B cell (primary cell): ENCODE results near the gene AZI2. TPM values are rescaled to one million over a fixed set of nuclear protein-coding genes. Genes with fewer than 3 reads are reported as not detected.

Source experiments
- ATAC-seq: fragments of 200-7000 bp; cut with Tn5 transposase; one replicate; pipeline ENCODE4 v1.10.0; 2021; ENCODE audit warnings: low read depth, mild to moderate bottlenecking, moderate number of reproducible peaks, moderate library complexity
- CTCF ChIA-PET: fragments of 350-600 bp; sonication (Branson Sonifier 250); formaldehyde crosslinking; loops from one replicate; lab custom pipeline; 2021; ENCODE audit warnings: antibody characterized with exemption, inconsistent platforms; lab: Charles Lee
- POLR2A ChIA-PET: fragments of 350-600 bp; sonication (Branson Sonifier 250); formaldehyde crosslinking; loops from one replicate; lab custom pipeline; 2021; ENCODE audit warnings: antibody characterized with exemption; lab: Charles Lee
- DNase-seq: peaks from one replicate; pipeline ENCODE4 v3.0.0; 2013
- H2AFZ ChIP-seq: 2 replicates; pipeline ENCODE4 v1.6.1; 2012; ENCODE audit warnings: mild to moderate bottlenecking, low read depth, low read length; ENCODE audit not compliant: insufficient read depth, poor library complexity, severe bottlenecking
- H3K27ac ChIP-seq, 2 donors: 1 replicate in 1 of 2; 2 replicates in 1 of 2; pipeline ENCODE4 v1.5.1; 2012 to 2013; ENCODE audit warnings: low read length in 2 of 2, mild to moderate bottlenecking in 2 of 2, moderate library complexity in 1 of 2
- H3K27me3 ChIP-seq, 4 experiments: fragments of 200-600 bp in 1 of 4; sonication (generic) in 1 of 4; replicated peaks in 1 of 4; 1 replicate in 2 of 4; 2 replicates in 2 of 4; pipeline versions ENCODE4 v1.6.1 to v1.7.0; 2013 to 2016; ENCODE audit warnings: low read length in 3 of 4, mild to moderate bottlenecking in 2 of 4, mixed read lengths in 1 of 4, moderate library complexity in 1 of 4; ENCODE audit not compliant: insufficient read depth in 4 of 4, control insufficient read depth in 3 of 4; ENCODE audit errors: control extremely low read depth in 1 of 4
- H3K36me3 ChIP-seq, 2 experiments: replicated peaks in 1 of 2; 1 replicate in 1 of 2; 2 replicates in 1 of 2; pipeline versions ENCODE4 v1.6.1 to v1.7.1; 2013; ENCODE audit warnings: low read length in 1 of 2; ENCODE audit not compliant: insufficient read depth in 2 of 2, control insufficient read depth in 1 of 2; ENCODE audit errors: control extremely low read depth in 1 of 2, extremely low read depth in 1 of 2
- H3K4me1 ChIP-seq, 2 donors: fragments of 200-600 bp in 1 of 2; sonication (generic) in 1 of 2; 1 replicate in 1 of 2; 2 replicates in 1 of 2; pipeline versions ENCODE4 v1.5.1 to v1.6.1; 2013 to 2017; ENCODE audit warnings: low read length in 2 of 2; ENCODE audit not compliant: control insufficient read depth in 2 of 2, insufficient read depth in 2 of 2
- H3K4me2 ChIP-seq: replicated peaks from 2 replicates; pipeline ENCODE3; 2012; ENCODE audit warnings: mild to moderate bottlenecking, low read depth, low read length; ENCODE audit not compliant: poor library complexity, severe bottlenecking
- H3K4me3 ChIP-seq, 5 experiments: fragments of 200-600 bp in 1 of 5; sonication (generic) in 1 of 5; 1 replicate in 3 of 5; 2 replicates in 2 of 5; pipeline versions ENCODE4 v1.5.1 to v1.7.0; 2011 to 2016; ENCODE audit warnings: low read length in 4 of 5, mild to moderate bottlenecking in 4 of 5, low read depth in 2 of 5, control low read depth in 1 of 5, moderate library complexity in 1 of 5; ENCODE audit not compliant: insufficient read depth in 1 of 5; ENCODE audit errors: control extremely low read depth in 1 of 5, extremely low read depth in 1 of 5
- H3K79me2 ChIP-seq: fragments of 200-600 bp; sonication (generic); one replicate; pipeline ENCODE4 v1.6.0; 2016; ENCODE audit warnings: low read length; ENCODE audit not compliant: control insufficient read depth, insufficient read depth
- H3K9ac ChIP-seq: fragments of 200-600 bp; sonication (generic); 2 replicates; pipeline ENCODE4 v1.6.1; 2017; ENCODE audit warnings: mild to moderate bottlenecking, low read length, moderate library complexity
- H3K9me3 ChIP-seq, 3 donors: one replicate each; pipeline versions ENCODE4 v1.6.1 to v1.7.1; 2013; ENCODE audit warnings: low read length in 2 of 3; ENCODE audit not compliant: control insufficient read depth in 2 of 3, insufficient read depth in 1 of 3; ENCODE audit errors: control extremely low read depth in 1 of 3
- H4K20me1 ChIP-seq: 2 replicates; pipeline ENCODE4 v1.6.0; 2012; ENCODE audit warnings: mild to moderate bottlenecking, low read length; ENCODE audit not compliant: insufficient read depth, control insufficient read depth, poor library complexity, severe bottlenecking
- H3K27ac Mint-ChIP-seq: one replicate; pipeline ENCODE4 v1.8.0; 2021; ENCODE audit warnings: mixed read lengths
- H3K27me3 Mint-ChIP-seq: one replicate; pipeline ENCODE4 v1.8.0; 2021; ENCODE audit warnings: mixed read lengths
- H3K4me1 Mint-ChIP-seq: one replicate; pipeline ENCODE4 v1.8.0; 2021; ENCODE audit warnings: mixed read lengths
- H3K4me3 Mint-ChIP-seq: one replicate; pipeline ENCODE4 v1.8.0; 2021; ENCODE audit warnings: mixed read lengths
- H3K9me3 Mint-ChIP-seq: one replicate; pipeline ENCODE4 v1.8.0; 2022; ENCODE audit warnings: mixed read lengths; ENCODE audit not compliant: insufficient read depth
- EZH2 ChIP-seq: IDR thresholded peaks from 2 replicates; pipeline ENCODE4 v1.6.1; 2012; ENCODE audit warnings: borderline replicate concordance, low read depth, mild to moderate bottlenecking, moderate library complexity, low read length; ENCODE audit not compliant: insufficient read depth, poor library complexity, severe bottlenecking
- intact Hi-C: fragments of 100-400 bp; cut with micrococcal nuclease; formaldehyde crosslinking; loops from one replicate; pipeline ENCODE4 v1.10.0; 2022
- polyA plus RNA-seq: library from polyadenylated mRNA; depleted of rRNA; stranded (reverse); fragments of >200 nt; gene quantifications from 2 replicates; pipeline ENCODE4 v1.2.3, GENCODE V29; 2012
- total RNA-seq, 2 donors: library from RNA; stranded (reverse); fragments of 120-200 nt in 1 of 2; gene quantifications; 1 replicate in 1 of 2; 2 replicates in 1 of 2; pipeline versions ENCODE4 v1.2.3 to v1.2.4, GENCODE V29; 2013 to 2022
- TF ChIP-seq, protein P1 (sequence below): fragments of 200-600 bp; IDR thresholded peaks from one replicate; pipeline ENCODE4 v1.8.0; 2022; ENCODE audit warnings: antibody characterized with exemption, mild to moderate bottlenecking

The AZI2 gene
- total and polyA plus RNA-seq, 2 donors (not counting 1 experiment from before 2014, with no cell fraction given): 7.1 to 21.1 TPM

DNA sequence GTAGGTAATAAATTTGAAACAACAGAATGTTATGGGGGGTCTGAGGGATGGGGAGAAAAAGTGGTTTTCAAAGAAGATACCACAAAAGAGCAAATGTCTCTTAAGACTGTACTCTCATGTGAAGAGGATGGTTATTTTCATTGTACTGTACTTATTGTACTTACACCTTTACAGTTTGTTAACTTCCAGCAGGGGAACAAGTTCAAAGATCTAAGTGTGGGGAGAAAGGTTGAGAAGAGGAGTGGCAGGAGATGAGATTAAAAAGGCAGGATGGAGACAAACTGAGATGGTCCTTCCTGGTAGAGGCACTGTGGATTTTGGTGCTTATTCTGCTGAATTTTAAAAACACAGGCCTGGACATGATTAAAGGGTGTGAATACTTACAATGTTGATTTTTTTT lies 5.5 kb downstream of the AZI2 start:
- Histone ChIP-seq H3K9ac (no peak overlapping the region), H4K20me1 (no peaks in the 10 kb centered on the region), H3K27ac (no peak overlapping the region), H3K36me3 (no peaks in the 10 kb centered on the region), H3K9me3 (no peaks in the 10 kb centered on the region), H3K4me2 (no peak overlapping the region), H2AFZ (no peak overlapping the region), H3K4me1 (peaks cover 6 to 9% of the 10 kb centered on the region in 2 donors), H3K27me3 (no peaks in the 10 kb centered on the region), H3K4me3 (no peak overlapping the region), H3K79me2 (peaks cover 7% of the 10 kb centered on the region)
- no peak for ATAC-seq
- H3K9me3 Mint-ChIP-seq: no peaks in the 10 kb centered on the region
- no peaks in the 10 kb centered on the region for H3K27me3 Mint-ChIP-seq
- POLR2A ChIA-PET: no interaction called here
- TF ChIP-seq, protein P1, sequence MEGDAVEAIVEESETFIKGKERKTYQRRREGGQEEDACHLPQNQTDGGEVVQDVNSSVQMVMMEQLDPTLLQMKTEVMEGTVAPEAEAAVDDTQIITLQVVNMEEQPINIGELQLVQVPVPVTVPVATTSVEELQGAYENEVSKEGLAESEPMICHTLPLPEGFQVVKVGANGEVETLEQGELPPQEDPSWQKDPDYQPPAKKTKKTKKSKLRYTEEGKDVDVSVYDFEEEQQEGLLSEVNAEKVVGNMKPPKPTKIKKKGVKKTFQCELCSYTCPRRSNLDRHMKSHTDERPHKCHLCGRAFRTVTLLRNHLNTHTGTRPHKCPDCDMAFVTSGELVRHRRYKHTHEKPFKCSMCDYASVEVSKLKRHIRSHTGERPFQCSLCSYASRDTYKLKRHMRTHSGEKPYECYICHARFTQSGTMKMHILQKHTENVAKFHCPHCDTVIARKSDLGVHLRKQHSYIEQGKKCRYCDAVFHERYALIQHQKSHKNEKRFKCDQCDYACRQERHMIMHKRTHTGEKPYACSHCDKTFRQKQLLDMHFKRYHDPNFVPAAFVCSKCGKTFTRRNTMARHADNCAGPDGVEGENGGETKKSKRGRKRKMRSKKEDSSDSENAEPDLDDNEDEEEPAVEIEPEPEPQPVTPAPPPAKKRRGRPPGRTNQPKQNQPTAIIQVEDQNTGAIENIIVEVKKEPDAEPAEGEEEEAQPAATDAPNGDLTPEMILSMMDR: no peak
- no peak for TF ChIP-seq EZH2
- CTCF ChIA-PET: interaction anchor here (0.5 to 1.0 kb wide), 2 partner anchors 15 to 1931 kb away, joined by 3 to 4 read pairs; no protein-coding TSS in a partner anchor
- intact Hi-C loops: no loop called here
- DNase-seq: no peak
- no peak overlapping the region for H3K27ac Mint-ChIP-seq
- peaks cover 21% of the 10 kb centered on the region for H3K4me1 Mint-ChIP-seq
- no peak overlapping the region for H3K4me3 Mint-ChIP-seq

DNA sequence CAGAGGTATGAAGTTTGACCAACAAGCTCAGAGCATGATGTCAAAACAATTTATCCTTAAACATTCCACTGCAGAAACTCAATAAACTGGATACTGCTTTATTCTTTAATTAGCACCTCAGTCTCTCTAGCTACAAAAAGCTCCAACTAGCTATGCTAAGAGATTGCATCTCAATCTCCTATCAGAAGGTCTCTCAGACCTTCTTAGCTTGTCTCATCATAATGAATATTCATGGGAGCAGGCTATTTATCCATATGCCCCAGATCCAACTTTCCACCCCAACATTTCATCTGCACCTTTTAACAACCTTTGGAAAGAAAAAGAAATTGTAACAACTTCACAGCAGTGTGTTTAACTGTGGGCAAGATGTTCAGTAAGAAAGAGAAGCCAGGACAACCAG lies 11.4 kb downstream of the AZI2 start:
- ATAC-seq (no peak), DNase-seq (no peak)
- Mint-ChIP-seq H3K4me3 (no peak overlapping the region), H3K27me3 (no peaks in the 10 kb centered on the region), H3K4me1 (no peaks in the 10 kb centered on the region), H3K27ac (no peak overlapping the region), H3K9me3 (no peaks in the 10 kb centered on the region)
- no peak overlapping the region for H2AFZ ChIP-seq
- H3K27me3 ChIP-seq: no peaks in the 10 kb centered on the region
- H4K20me1 ChIP-seq: no peaks in the 10 kb centered on the region
- no peak for TF ChIP-seq EZH2
- TF ChIP-seq, protein P1: no peak
- no peaks in the 10 kb centered on the region for H3K9me3 ChIP-seq
- H3K4me1 ChIP-seq: no peaks in the 10 kb centered on the region
- no peaks in the 10 kb centered on the region for H3K36me3 ChIP-seq
- H3K27ac ChIP-seq: no peak overlapping the region
- ChIA-PET CTCF (interaction anchor here (0.6 to 2.5 kb wide), 4 partner anchors 10 to 1203 kb away, joined by 3 to 18 read pairs (median 6); partner anchors contain the start of genes AZI2 and ZCWPW2), POLR2A (no interaction called here)
- H3K79me2 ChIP-seq: no peaks in the 10 kb centered on the region
- H3K4me2 ChIP-seq: no peak overlapping the region
- no peak overlapping the region for H3K4me3 ChIP-seq
- H3K9ac ChIP-seq: no peak overlapping the region
- intact Hi-C loops: no loop called here
